ENCODE results near the gene POLA2. TPM values are rescaled to one million over a fixed set of nuclear protein-coding genes. Genes with fewer than 3 reads are reported as not detected.

Gene POLA2
- total and polyA plus RNA-seq, 11 donors = 3.2 to 9.0 (median 4.3) TPM

- peak overlapping the region in 1 of 12 donors; percentile 3 for H3K4me3 ChIP-seq
- no peak for DNase-seq
- H3K27me3 ChIP-seq = no peaks in the 10 kb centered on the region
- no peak for TF ChIP-seq POLR2A (IDR thresholded peaks at IDR 0.05)
- no peak for TF ChIP-seq CTCF (IDR thresholded peaks at IDR 0.05)
- 74 to 85% (median 79%) methylated on average over 14 to 15 of the region's 15 CpGs for WGBS, 4 donors
- no peaks in the 10 kb centered on the region for H3K9me3 ChIP-seq
- ATAC-seq = no peak
- peak overlapping the region in 6 of 12 donors; percentile 3 to 45 (median 17) for H3K27ac ChIP-seq
- peaks cover 7 to 59% (median 45%) of the 10 kb centered on the region in 12 donors for H3K4me1 ChIP-seq
- intact Hi-C loops (cut with DNase I) = no loop called here
- peaks cover 0 to 43% (median 25%) of the 10 kb centered on the region in 9 donors for H3K36me3 ChIP-seq
Measured at GRCh38 chr11:65321076-65321475, 59.3 kb downstream of the POLA2 start.

- TF ChIP-seq POLR2A (IDR thresholded peaks at IDR 0.05) (no peak), CTCF (IDR thresholded peaks at IDR 0.05) (no peak)
- Histone ChIP-seq H3K27ac (peak overlapping the region in 8 of 12 donors; percentile 3 to 45 (median 24)), H3K36me3 (peaks cover 0 to 43% (median 25%) of the 10 kb centered on the region in 9 donors), H3K4me3 (no peak overlapping the region), H3K4me1 (peaks cover 7 to 54% (median 40%) of the 10 kb centered on the region in 12 donors), H3K9me3 (no peaks in the 10 kb centered on the region), H3K27me3 (no peaks in the 10 kb centered on the region)
- WGBS, 4 donors = 48 to 71% (median 53%) methylated on average over 13 of the region's 13 CpGs
- ATAC-seq = no peak
- intact Hi-C loops (cut with DNase I) = no loop called here
- peak in 1 of 5 donors; percentile 40 for DNase-seq
Measured at GRCh38 chr11:65321828-65322485, 60.2 kb downstream of the POLA2 start.

GRCh38 chr11:65323813-65324212, 62.1 kb downstream of the POLA2 start:
- Histone ChIP-seq H3K4me1 (peaks cover 4 to 38% (median 27%) of the 10 kb centered on the region in 12 donors), H3K27me3 (no peaks in the 10 kb centered on the region), H3K4me3 (no peak overlapping the region), H3K36me3 (peaks cover 0 to 43% (median 25%) of the 10 kb centered on the region in 9 donors), H3K9me3 (no peaks in the 10 kb centered on the region), H3K27ac (no peak overlapping the region)
- intact Hi-C loops (cut with DNase I) = no loop called here
- DNase-seq (no peak), ATAC-seq (peak in 3 of 4 donors; percentile 9 to 25 (median 12))
- WGBS, 4 donors = 71 to 72% (median 71%) methylated on average over 12 of the region's 12 CpGs
- TF ChIP-seq POLR2A (IDR thresholded peaks at IDR 0.05) (no peak), CTCF (IDR thresholded peaks at IDR 0.05) (no peak)

- no peaks in the 10 kb centered on the region for H3K9me3 ChIP-seq
- WGBS, 4 donors = 84 to 91% (median 87%) methylated on average over 4 of the region's 4 CpGs
- no peak overlapping the region for H3K27ac ChIP-seq
- H3K4me3 ChIP-seq = no peak overlapping the region
- DNase-seq = no peak
- H3K4me1 ChIP-seq = peaks cover 0 to 37% (median 21%) of the 10 kb centered on the region in 12 donors
- TF ChIP-seq CTCF (IDR thresholded peaks at IDR 0.05) (no peak), POLR2A (IDR thresholded peaks at IDR 0.05) (no peak)
- intact Hi-C loops (cut with DNase I) = no loop called here
- no peak for ATAC-seq
- no peaks in the 10 kb centered on the region for H3K27me3 ChIP-seq
- peaks cover 0 to 30% (median 22%) of the 10 kb centered on the region in 9 donors for H3K36me3 ChIP-seq
Measured at GRCh38 chr11:65325435-65325834, 63.7 kb downstream of the POLA2 start.

Measured in heart left ventricle (tissue), 16 donors.